GM20000 (cell line): ENCODE results near the gene FCF1.

Experiments
- DNase-seq: peaks from one replicate; pipeline ENCODE4 v3.0.0; 2012; ENCODE audit warnings: low spot score
- TF ChIP-seq, protein P1 (sequence below): IDR thresholded peaks from 2 replicates; pipeline ENCODE4 v1.5.1; 2012; ENCODE audit warnings: mild to moderate bottlenecking, control low read depth; ENCODE audit errors: extremely low read depth, missing control alignments

Gene FCF1

DNA sequence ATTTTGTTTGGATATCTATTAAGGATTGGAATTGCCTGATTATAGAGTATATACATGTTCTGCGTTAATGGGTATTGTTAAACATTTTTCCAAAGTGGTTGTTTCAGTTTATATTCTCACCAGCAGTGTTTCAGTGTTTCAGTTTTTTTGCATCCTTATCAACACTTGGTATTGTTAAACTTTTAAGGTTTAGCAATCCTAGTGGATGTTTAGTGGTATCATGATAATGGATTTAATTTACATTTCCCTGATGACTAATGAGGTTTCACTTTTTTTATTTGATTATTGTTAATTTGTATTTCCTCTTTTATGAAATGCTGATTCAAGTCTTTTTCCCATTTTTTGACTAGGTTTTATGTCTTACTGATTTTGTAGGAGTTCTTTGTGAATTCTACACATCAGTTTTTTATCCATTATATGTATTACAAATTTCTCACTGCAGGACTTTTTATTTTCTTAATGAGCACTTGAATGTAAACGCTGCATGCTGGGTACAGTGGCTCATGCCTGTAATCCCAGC is 73.9 kb downstream of the FCF1 start:
- TF ChIP-seq, protein P1, sequence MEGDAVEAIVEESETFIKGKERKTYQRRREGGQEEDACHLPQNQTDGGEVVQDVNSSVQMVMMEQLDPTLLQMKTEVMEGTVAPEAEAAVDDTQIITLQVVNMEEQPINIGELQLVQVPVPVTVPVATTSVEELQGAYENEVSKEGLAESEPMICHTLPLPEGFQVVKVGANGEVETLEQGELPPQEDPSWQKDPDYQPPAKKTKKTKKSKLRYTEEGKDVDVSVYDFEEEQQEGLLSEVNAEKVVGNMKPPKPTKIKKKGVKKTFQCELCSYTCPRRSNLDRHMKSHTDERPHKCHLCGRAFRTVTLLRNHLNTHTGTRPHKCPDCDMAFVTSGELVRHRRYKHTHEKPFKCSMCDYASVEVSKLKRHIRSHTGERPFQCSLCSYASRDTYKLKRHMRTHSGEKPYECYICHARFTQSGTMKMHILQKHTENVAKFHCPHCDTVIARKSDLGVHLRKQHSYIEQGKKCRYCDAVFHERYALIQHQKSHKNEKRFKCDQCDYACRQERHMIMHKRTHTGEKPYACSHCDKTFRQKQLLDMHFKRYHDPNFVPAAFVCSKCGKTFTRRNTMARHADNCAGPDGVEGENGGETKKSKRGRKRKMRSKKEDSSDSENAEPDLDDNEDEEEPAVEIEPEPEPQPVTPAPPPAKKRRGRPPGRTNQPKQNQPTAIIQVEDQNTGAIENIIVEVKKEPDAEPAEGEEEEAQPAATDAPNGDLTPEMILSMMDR = no peak
- DNase-seq = no peak
